GM21360 (cell line): ENCODE measurements around the gene RUSF1.
"Not testable (repeated sequence)": the region's sequence is repeated elsewhere in the genome, so short reads cannot be mapped to it uniquely, and the experiment has no call there.

ENCODE experiments used
- ATAC-seq: cut with Tn5 transposase; IDR thresholded peaks from one replicate; pipeline ENCODE4 v1.9.1; 2021; ENCODE audit warnings: mild to moderate bottlenecking, moderate library complexity; ENCODE audit not compliant: unreplicated experiment

The RUSF1 gene

GRCh38 chr16:31488468-31489297, 19.5 kb downstream of the RUSF1 start:
- no peak for ATAC-seq

GRCh38 chr16:31487720-31488467, 20.3 kb downstream of the RUSF1 start:
- peak; percentile 57 for ATAC-seq

- ATAC-seq: no peak
Measured at GRCh38 chr16:31487071-31487719, 21.0 kb downstream of the RUSF1 start.

GRCh38 chr16:31486045-31486444, 22.1 kb downstream of the RUSF1 start:
- no peak for ATAC-seq

- no peak for ATAC-seq
Measured at GRCh38 chr16:31485571-31485970, 22.6 kb downstream of the RUSF1 start.

GRCh38 chr16:31484491-31485171, 23.6 kb downstream of the RUSF1 start:
- ATAC-seq: no peak

GRCh38 chr16:31484048-31484447, 24.1 kb downstream of the RUSF1 start:
- ATAC-seq: not testable (repeated sequence)

GRCh38 chr16:31483081-31483480, 25.1 kb downstream of the RUSF1 start, which contains the start of gene SLC5A2:
SLC5A2 (plus strand) TSS chr16:31483123; CDS start chr16:31483137, 14 bp downstream.
- ATAC-seq: no peak

- ATAC-seq: no peak
Measured at GRCh38 chr16:31480851-31481536, 27.2 kb downstream of the RUSF1 start.

- no peak for ATAC-seq
Measured at GRCh38 chr16:31479751-31480150, 28.4 kb downstream of the RUSF1 start.

GRCh38 chr16:31478956-31479355, 29.2 kb downstream of the RUSF1 start:
- ATAC-seq: no peak

- peak; percentile 27 for ATAC-seq
Measured at GRCh38 chr16:31477220-31478216, 30.7 kb downstream of the RUSF1 start.

GRCh38 chr16:31476303-31477219, 31.6 kb downstream of the RUSF1 start:
- ATAC-seq: peak; percentile 61

- ATAC-seq: no peak
Measured at GRCh38 chr16:31475946-31476302, 32.3 kb downstream of the RUSF1 start.

- no peak for ATAC-seq
Measured at GRCh38 chr16:31474773-31475738, 33.1 kb downstream of the RUSF1 start.

GRCh38 chr16:31474173-31474714, 33.9 kb downstream of the RUSF1 start:
- ATAC-seq: no peak
